Right renal pelvis (tissue), 4 donors: ENCODE measurements around the gene HS6ST3. TPM values are rescaled to one million over a fixed set of nuclear protein-coding genes. Genes with fewer than 3 reads are reported as not detected.
"Not testable (repeated sequence)": the region's sequence is repeated elsewhere in the genome, so short reads cannot be mapped to it uniquely, and the experiment has no call there.

Experiments
- DNase-seq, 4 donors: peaks; one replicate each; pipeline ENCODE4 v3.0.0-alpha.2; 2013; ENCODE audit warnings: low read depth in 4 of 4, low spot score in 3 of 4, missing footprints in 1 of 4
- polyA plus RNA-seq, 4 donors: library from polyadenylated mRNA; unstranded; fragments of 120-200 nt; gene quantifications; one replicate each; pipeline ENCODE4 v1.2.1, GENCODE V29; 2013; ENCODE audit not compliant: insufficient read length in 4 of 4

Gene HS6ST3
- polyA plus RNA-seq, 4 donors = 2.9 to 4.4 (median 3.8) TPM

- no peak for DNase-seq
Observed at GRCh38 chr13:96772426-96772825, 682.5 kb downstream of the HS6ST3 start.

GRCh38 chr13:96778302-96778701 lies 688.4 kb downstream of the HS6ST3 start:
- not testable (repeated sequence) for DNase-seq

- DNase-seq = no peak
Observed at GRCh38 chr13:96779691-96780090, 689.8 kb downstream of the HS6ST3 start.

- no peak for DNase-seq
Observed at GRCh38 chr13:96780105-96780504, 690.2 kb downstream of the HS6ST3 start.

- DNase-seq = no peak
Observed at GRCh38 chr13:96781141-96781540, 691.2 kb downstream of the HS6ST3 start.

- no peak for DNase-seq
Observed at GRCh38 chr13:96782186-96782585, 692.3 kb downstream of the HS6ST3 start.

- no peak for DNase-seq
Observed at GRCh38 chr13:96783057-96783456, 693.1 kb downstream of the HS6ST3 start.

- DNase-seq = no peak
Observed at GRCh38 chr13:96783511-96783910, 693.6 kb downstream of the HS6ST3 start.

- no peak for DNase-seq
Observed at GRCh38 chr13:96785986-96786385, 696.1 kb downstream of the HS6ST3 start.

- no peak for DNase-seq
Observed at GRCh38 chr13:96792188-96792587, 702.3 kb downstream of the HS6ST3 start.

GRCh38 chr13:96792736-96793403 lies 703.0 kb downstream of the HS6ST3 start:
- no peak for DNase-seq

GRCh38 chr13:96793404-96793755 lies 703.5 kb downstream of the HS6ST3 start:
- DNase-seq = no peak

- no peak for DNase-seq
Observed at GRCh38 chr13:96794669-96795068, 704.8 kb downstream of the HS6ST3 start.

- no peak for DNase-seq
Observed at GRCh38 chr13:96795670-96796069, 705.8 kb downstream of the HS6ST3 start.

GRCh38 chr13:96796091-96796633 lies 706.3 kb downstream of the HS6ST3 start:
- DNase-seq = no peak

- no peak for DNase-seq
Observed at GRCh38 chr13:96797136-96797535, 707.2 kb downstream of the HS6ST3 start.

GRCh38 chr13:96803456-96804100 lies 713.7 kb downstream of the HS6ST3 start:
- DNase-seq = no peak

GRCh38 chr13:96804174-96804573 lies 714.3 kb downstream of the HS6ST3 start:
- DNase-seq = no peak

GRCh38 chr13:96806746-96807145 lies 716.8 kb downstream of the HS6ST3 start:
- DNase-seq = no peak

- DNase-seq = no peak
Observed at GRCh38 chr13:96809366-96810096, 719.6 kb downstream of the HS6ST3 start.

GRCh38 chr13:96810104-96810503 lies 720.2 kb downstream of the HS6ST3 start:
- no peak for DNase-seq

- DNase-seq = no peak
Observed at GRCh38 chr13:96811049-96811448, 721.1 kb downstream of the HS6ST3 start.
